Esophagus muscularis mucosa (tissue), 3 donors: ENCODE data around the gene RNU7-1.

Experiments
- POLR2A ChIP-seq: fragments of 450-650 bp; IDR thresholded peaks from one replicate; pipeline ENCODE4 v1.6.1; 2017; ENCODE audit warnings: antibody characterized with exemption, moderate library complexity, mild to moderate bottlenecking, low read depth
- POLR2AphosphoS5 ChIP-seq, 2 donors: sonication (generic); formaldehyde crosslinking; IDR thresholded peaks; one replicate each; pipeline ENCODE4 v1.6.1; 2017; ENCODE audit warnings: antibody characterized with exemption in 2 of 2
- TF ChIP-seq, protein P1 (sequence below), 3 experiments: fragments of 200-600 bp in 2 of 3; fragments of 450-650 bp in 1 of 3; sonication (generic) in 2 of 3; IDR thresholded peaks; one replicate each; pipeline ENCODE4 v1.5.1; 2017 to 2019; ENCODE audit warnings: antibody characterized with exemption in 3 of 3, mild to moderate bottlenecking in 2 of 3, moderate library complexity in 1 of 3

GRCh38 chr12:6941267-6941666 is 2.3 kb upstream of the RNU7-1 start:
- TF ChIP-seq, protein P1, sequence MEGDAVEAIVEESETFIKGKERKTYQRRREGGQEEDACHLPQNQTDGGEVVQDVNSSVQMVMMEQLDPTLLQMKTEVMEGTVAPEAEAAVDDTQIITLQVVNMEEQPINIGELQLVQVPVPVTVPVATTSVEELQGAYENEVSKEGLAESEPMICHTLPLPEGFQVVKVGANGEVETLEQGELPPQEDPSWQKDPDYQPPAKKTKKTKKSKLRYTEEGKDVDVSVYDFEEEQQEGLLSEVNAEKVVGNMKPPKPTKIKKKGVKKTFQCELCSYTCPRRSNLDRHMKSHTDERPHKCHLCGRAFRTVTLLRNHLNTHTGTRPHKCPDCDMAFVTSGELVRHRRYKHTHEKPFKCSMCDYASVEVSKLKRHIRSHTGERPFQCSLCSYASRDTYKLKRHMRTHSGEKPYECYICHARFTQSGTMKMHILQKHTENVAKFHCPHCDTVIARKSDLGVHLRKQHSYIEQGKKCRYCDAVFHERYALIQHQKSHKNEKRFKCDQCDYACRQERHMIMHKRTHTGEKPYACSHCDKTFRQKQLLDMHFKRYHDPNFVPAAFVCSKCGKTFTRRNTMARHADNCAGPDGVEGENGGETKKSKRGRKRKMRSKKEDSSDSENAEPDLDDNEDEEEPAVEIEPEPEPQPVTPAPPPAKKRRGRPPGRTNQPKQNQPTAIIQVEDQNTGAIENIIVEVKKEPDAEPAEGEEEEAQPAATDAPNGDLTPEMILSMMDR (IDR thresholded peaks at IDR 0.05): no peak
- TF ChIP-seq POLR2A: no peak
- peak in 1 of 2 donors; percentile 58 for TF ChIP-seq POLR2AphosphoS5 (IDR thresholded peaks at IDR 0.05)
